ENCODE measurements around the gene RER1. TPM values are rescaled to one million over a fixed set of nuclear protein-coding genes. Genes with fewer than 3 reads are reported as not detected.

RER1 gene
- total RNA-seq, 1 donor from 2014 or later, result 99.3 TPM

DNA sequence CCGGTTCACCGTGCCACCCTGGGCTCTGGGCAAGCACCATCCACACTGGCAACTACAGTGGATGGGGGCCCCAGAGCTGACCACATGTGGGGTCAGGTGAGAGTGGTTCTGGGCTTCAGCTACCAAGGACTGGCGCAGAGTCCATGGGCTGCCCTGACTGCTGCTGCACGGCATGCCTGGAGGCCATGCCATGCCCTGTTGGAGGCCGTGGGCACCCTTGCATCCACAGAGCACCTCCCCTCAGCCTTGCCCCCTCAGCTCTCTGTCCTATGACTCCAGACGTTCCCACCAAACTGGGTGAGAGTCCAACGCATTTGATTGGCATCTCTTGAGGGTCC is 15.7 kb upstream of the RER1 start:
- H3K36me3 Mint-ChIP-seq (ENCODE audit: insufficient read depth), result peaks cover 7% of the 10 kb centered on the region
- no peaks in the 10 kb centered on the region for H3K4me1 Mint-ChIP-seq (ENCODE audit: low read depth)
- no peak overlapping the region for H3K27ac Mint-ChIP-seq
- TF ChIP-seq, protein P1, sequence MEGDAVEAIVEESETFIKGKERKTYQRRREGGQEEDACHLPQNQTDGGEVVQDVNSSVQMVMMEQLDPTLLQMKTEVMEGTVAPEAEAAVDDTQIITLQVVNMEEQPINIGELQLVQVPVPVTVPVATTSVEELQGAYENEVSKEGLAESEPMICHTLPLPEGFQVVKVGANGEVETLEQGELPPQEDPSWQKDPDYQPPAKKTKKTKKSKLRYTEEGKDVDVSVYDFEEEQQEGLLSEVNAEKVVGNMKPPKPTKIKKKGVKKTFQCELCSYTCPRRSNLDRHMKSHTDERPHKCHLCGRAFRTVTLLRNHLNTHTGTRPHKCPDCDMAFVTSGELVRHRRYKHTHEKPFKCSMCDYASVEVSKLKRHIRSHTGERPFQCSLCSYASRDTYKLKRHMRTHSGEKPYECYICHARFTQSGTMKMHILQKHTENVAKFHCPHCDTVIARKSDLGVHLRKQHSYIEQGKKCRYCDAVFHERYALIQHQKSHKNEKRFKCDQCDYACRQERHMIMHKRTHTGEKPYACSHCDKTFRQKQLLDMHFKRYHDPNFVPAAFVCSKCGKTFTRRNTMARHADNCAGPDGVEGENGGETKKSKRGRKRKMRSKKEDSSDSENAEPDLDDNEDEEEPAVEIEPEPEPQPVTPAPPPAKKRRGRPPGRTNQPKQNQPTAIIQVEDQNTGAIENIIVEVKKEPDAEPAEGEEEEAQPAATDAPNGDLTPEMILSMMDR (IDR thresholded peaks at IDR 0.05; ENCODE audit: unreplicated experiment), result no peak
- no peak for DNase-seq (ENCODE audit: low spot score, unreplicated experiment)
- no peak overlapping the region for H3K4me3 Mint-ChIP-seq (ENCODE audit: low read depth)
- H3K27me3 Mint-ChIP-seq, result no peaks in the 10 kb centered on the region
- H3K9me3 Mint-ChIP-seq (ENCODE audit: low read depth), result no peaks in the 10 kb centered on the region

DNA sequence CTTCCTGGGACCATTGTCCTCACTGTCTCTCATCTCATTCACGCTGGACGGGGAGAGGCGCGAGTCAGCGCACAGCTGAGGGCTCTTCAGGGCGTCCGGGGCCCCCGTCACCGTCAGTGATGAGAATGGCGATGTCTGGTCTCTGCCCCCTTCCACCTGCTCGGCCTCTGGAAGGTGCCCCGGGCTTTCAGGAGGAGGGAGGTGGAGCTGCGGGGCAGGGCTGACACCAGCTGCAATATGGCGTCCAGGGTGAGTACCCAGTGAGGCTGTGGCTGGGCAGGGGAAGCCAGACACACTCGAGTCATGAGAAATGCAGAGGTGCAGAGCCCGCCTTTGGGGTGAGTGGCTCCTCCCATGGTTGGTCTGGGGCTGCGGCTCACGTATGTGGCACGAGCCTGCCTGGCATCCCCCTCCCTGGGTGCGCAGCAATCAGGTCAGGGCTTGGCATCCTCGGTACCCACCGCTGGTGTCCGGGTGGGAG is 15.3 kb upstream of the RER1 start:
- Mint-ChIP-seq H3K36me3 (ENCODE audit: insufficient read depth) (peaks cover 4% of the 10 kb centered on the region), H3K4me1 (ENCODE audit: low read depth) (no peaks in the 10 kb centered on the region), H3K27ac (no peak overlapping the region), H3K9me3 (ENCODE audit: low read depth) (no peaks in the 10 kb centered on the region), H3K4me3 (ENCODE audit: low read depth) (no peak overlapping the region), H3K27me3 (no peaks in the 10 kb centered on the region)
- no peak for DNase-seq (ENCODE audit: low spot score, unreplicated experiment)
- TF ChIP-seq, protein P1 (IDR thresholded peaks at IDR 0.05; ENCODE audit: unreplicated experiment), result no peak

DNA sequence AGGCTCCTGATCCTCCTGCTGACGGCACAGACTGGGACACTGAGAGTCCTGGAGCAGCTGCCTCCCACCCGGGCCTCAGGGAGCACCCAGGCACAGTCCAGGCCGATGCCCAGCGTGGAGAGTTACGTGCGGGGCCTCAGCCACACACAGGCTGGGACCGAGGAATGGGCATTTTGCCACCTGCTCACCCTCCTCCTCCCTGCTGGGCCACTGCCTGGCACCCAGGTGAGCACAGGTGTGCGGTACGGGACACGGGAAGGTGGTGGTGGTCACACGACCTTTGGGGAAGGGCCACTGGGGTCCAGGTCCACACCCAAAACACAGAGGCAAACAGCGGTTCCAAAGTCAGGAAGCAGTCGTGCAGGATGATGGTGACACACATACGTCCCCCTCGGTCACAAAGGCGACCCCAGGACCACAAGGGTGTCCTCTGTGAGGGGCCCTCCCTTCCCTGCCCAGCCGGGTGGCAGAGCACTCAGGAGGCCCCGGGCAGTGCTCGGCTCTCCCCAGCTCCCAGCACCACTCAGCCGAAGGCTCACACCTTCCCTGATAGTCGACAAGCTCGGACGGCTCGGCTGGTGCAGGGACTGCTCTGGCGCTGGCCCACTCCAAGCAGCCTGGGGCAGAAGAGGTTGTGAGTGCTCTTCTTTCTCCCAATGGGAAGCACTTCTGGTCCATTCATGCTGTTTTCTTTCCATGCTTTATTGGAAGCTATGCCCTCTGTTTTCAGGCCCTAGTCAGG is 14.5 kb upstream of the RER1 start:
- Mint-ChIP-seq H3K36me3 (ENCODE audit: insufficient read depth) (no peaks in the 10 kb centered on the region), H3K9me3 (ENCODE audit: low read depth) (no peaks in the 10 kb centered on the region), H3K4me3 (ENCODE audit: low read depth) (no peak overlapping the region), H3K27ac (no peak overlapping the region), H3K27me3 (no peaks in the 10 kb centered on the region), H3K4me1 (ENCODE audit: low read depth) (no peaks in the 10 kb centered on the region)
- no peak for DNase-seq (ENCODE audit: low spot score, unreplicated experiment)
- TF ChIP-seq, protein P1 (IDR thresholded peaks at IDR 0.05; ENCODE audit: unreplicated experiment), result no peak

DNA sequence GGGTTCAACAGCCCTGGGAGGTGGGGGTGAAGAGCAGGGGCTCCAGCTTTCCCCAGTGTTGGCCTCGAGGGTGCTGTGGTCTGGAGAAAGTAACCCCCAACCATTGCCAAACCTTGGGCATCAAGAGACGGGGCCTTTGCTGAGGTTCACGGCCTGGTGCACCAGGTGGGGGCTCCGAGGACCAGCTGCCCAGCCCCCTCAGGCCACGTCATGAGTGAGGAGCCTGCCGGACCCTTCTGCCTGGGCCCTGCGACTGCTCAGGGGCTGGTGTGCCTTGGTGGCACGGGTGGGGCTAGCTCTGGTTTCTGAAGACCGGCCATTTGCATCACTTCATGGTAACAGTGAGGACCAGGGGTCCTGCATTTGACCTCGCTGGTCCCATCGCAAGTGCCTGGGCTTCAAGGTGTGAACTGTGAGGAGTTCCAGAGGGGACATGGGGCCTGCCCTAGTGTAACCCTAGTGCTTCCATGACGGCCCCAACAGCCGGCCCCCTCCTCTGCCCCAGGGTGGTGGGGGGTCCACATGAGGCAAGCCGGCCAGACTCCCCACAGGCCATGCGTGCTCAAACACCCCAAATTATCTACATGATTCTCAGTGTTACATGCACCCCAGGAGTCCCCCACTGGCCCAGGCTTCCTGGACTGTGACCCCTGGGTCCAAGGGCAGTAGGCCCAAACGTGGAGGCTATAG is 13.7 kb upstream of the RER1 start:
- no peaks in the 10 kb centered on the region for H3K36me3 Mint-ChIP-seq (ENCODE audit: insufficient read depth)
- no peaks in the 10 kb centered on the region for H3K4me1 Mint-ChIP-seq (ENCODE audit: low read depth)
- no peaks in the 10 kb centered on the region for H3K27me3 Mint-ChIP-seq
- DNase-seq (ENCODE audit: low spot score, unreplicated experiment), result no peak
- no peaks in the 10 kb centered on the region for H3K9me3 Mint-ChIP-seq (ENCODE audit: low read depth)
- no peak overlapping the region for H3K4me3 Mint-ChIP-seq (ENCODE audit: low read depth)
- TF ChIP-seq, protein P1 (IDR thresholded peaks at IDR 0.05; ENCODE audit: unreplicated experiment), result no peak
- no peak overlapping the region for H3K27ac Mint-ChIP-seq

DNA sequence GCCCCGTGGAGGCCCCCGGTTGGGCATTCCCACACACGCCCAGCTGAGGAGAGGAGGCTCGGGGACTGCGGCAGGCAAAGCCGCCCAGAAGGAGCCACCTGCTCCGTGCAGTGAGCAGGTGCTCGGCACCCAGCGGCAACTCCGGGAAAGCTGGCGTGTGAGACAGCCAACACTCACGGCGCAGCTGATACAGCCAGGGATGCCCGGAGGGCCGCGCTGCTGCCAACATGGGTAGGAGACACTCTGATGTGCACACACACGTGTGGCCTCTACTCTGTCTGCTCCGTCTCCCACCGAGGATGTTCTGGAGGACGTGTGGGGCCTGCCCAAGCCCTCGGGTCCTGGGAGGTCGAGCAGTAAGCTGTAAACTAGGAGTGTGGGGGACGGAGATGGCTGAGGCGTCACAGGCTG is 13.2 kb upstream of the RER1 start:
- no peak overlapping the region for H3K4me3 Mint-ChIP-seq (ENCODE audit: low read depth)
- no peaks in the 10 kb centered on the region for H3K9me3 Mint-ChIP-seq (ENCODE audit: low read depth)
- no peaks in the 10 kb centered on the region for H3K27me3 Mint-ChIP-seq
- no peaks in the 10 kb centered on the region for H3K4me1 Mint-ChIP-seq (ENCODE audit: low read depth)
- H3K27ac Mint-ChIP-seq, result no peak overlapping the region
- TF ChIP-seq, protein P1 (IDR thresholded peaks at IDR 0.05; ENCODE audit: unreplicated experiment), result no peak
- no peak for DNase-seq (ENCODE audit: low spot score, unreplicated experiment)
- no peaks in the 10 kb centered on the region for H3K36me3 Mint-ChIP-seq (ENCODE audit: insufficient read depth)
